Lower leg skin (tissue), 4 donors: ENCODE measurements around the gene KRT39. TPM values are rescaled to one million over a fixed set of nuclear protein-coding genes. Genes with fewer than 3 reads are reported as not detected.

ENCODE experiments used
- DNase-seq, 2 donors: peaks; one replicate each; pipeline ENCODE4 v3.0.0-alpha.2; 2019; ENCODE audit warnings: low spot score in 2 of 2
- H3K4me3 ChIP-seq: fragments of 200-600 bp; sonication (generic); 2 replicates; pipeline ENCODE4 v1.5.1; 2017; ENCODE audit warnings: mild to moderate bottlenecking, low read depth; ENCODE audit not compliant: poor library complexity, severe bottlenecking
- CTCF ChIP-seq, 3 donors: fragments of 450-650 bp; IDR thresholded peaks; one replicate each; pipeline ENCODE4 v1.5.1; 2016; ENCODE audit warnings: antibody characterized with exemption in 3 of 3, mild to moderate bottlenecking in 3 of 3, moderate library complexity in 2 of 3
- POLR2A ChIP-seq, 2 donors: fragments of 450-650 bp; IDR thresholded peaks; one replicate each; pipeline ENCODE4 v1.6.1; 2016 to 2017; ENCODE audit warnings: antibody characterized with exemption in 2 of 2, mild to moderate bottlenecking in 1 of 2, moderate library complexity in 1 of 2
- WGBS, 2 donors: methylation state at CpG; one replicate each; pipeline ENCODE4 v1.1.5; 2018; 5-methylcytosine and 5-hydroxymethylcytosine counted together
- intact Hi-C: fragments of 100-400 bp; cut with DNase I; formaldehyde crosslinking; loops from one replicate; pipeline ENCODE4 v1.15.0; 2023; ENCODE audit warnings: low total_unique reads
- total RNA-seq, 4 donors: library from RNA; depleted of rRNA; stranded (reverse); fragments of >200 nt; gene quantifications; one replicate each; pipeline ENCODE4 v1.1.0, GENCODE V29; 2016

KRT39 gene
- total RNA-seq, 4 donors from 2014 or later = 0.51 to 8.8 TPM; not detected in 2

GRCh38 chr17:40937384-40937819 lies 29.3 kb downstream of the KRT39 start, which contains the start of gene KRT23:
KRT23 (minus strand) TSS chr17:40937646; CDS start chr17:40936603, 1,043 bp downstream.
- H3K4me3 ChIP-seq = no peak within 1 kb of the TSS
- WGBS, 2 donors = 40 to 45% methylated on average over 9 of the region's 9 CpGs
- TF ChIP-seq CTCF (IDR thresholded peaks at IDR 0.05) (no peak), POLR2A (IDR thresholded peaks at IDR 0.05) (no peak)
- intact Hi-C loops = no loop called here
- DNase-seq = no peak

GRCh38 chr17:40936976-40937375 lies 29.8 kb downstream of the KRT39 start:
- WGBS, 2 donors = 50 to 67% methylated on average over 5 of the region's 5 CpGs
- no peak overlapping the region for H3K4me3 ChIP-seq
- DNase-seq = no peak
- TF ChIP-seq POLR2A (IDR thresholded peaks at IDR 0.05) = no peak
- TF ChIP-seq CTCF (IDR thresholded peaks at IDR 0.05) = no peak
- intact Hi-C loops = no loop called here

- no peak for TF ChIP-seq POLR2A (IDR thresholded peaks at IDR 0.05)
- no peak for TF ChIP-seq CTCF (IDR thresholded peaks at IDR 0.05)
- H3K4me3 ChIP-seq = no peak overlapping the region
- DNase-seq = no peak
- WGBS, 2 donors = 80 to 88% methylated on average over 18 of the region's 19 CpGs
- intact Hi-C loops = no loop called here
These were observed 30.2 kb downstream of the KRT39 start for GRCh38 chr17:40936437-40936971.

- no peak overlapping the region for H3K4me3 ChIP-seq
- 73 to 74% methylated on average over 3 of the region's 3 CpGs for WGBS, 2 donors
- TF ChIP-seq CTCF (IDR thresholded peaks at IDR 0.05) (no peak), POLR2A (IDR thresholded peaks at IDR 0.05) (no peak)
- DNase-seq = no peak
- intact Hi-C loops = no loop called here
These were observed 31.1 kb downstream of the KRT39 start for GRCh38 chr17:40935624-40936023.

GRCh38 chr17:40932608-40933007 lies 34.1 kb downstream of the KRT39 start:
- WGBS, 2 donors = 51 to 66% methylated on average over 2 of the region's 2 CpGs
- no peak for DNase-seq
- intact Hi-C loops = no loop called here
- TF ChIP-seq CTCF (IDR thresholded peaks at IDR 0.05) (no peak), POLR2A (IDR thresholded peaks at IDR 0.05) (no peak)
- H3K4me3 ChIP-seq = no peak overlapping the region

GRCh38 chr17:40931311-40931710 lies 35.4 kb downstream of the KRT39 start:
- DNase-seq = no peak
- WGBS, 2 donors = 57 to 59% methylated on average over 3 of the region's 3 CpGs
- TF ChIP-seq POLR2A (IDR thresholded peaks at IDR 0.05) (no peak), CTCF (IDR thresholded peaks at IDR 0.05) (no peak)
- intact Hi-C loops = no loop called here
- no peak overlapping the region for H3K4me3 ChIP-seq
